Brain microvascular endothelial cell (primary cell): Measurements from ENCODE around the gene ANKRD62.
"Not testable (repeated sequence)": the region's sequence is repeated elsewhere in the genome, so short reads cannot be mapped to it uniquely, and the experiment has no call there.

ENCODE experiments used
- DNase-seq: peaks from one replicate; pipeline ENCODE4 v3.0.0-alpha.2; 2020
- H3K27ac ChIP-seq: fragments of 250-450 bp; sonication (Bioruptor Pico); 2 replicates; pipeline ENCODE4 v1.5.1; 2020; ENCODE audit warnings: mild to moderate bottlenecking, moderate library complexity
- H3K27me3 ChIP-seq: fragments of 250-450 bp; sonication (Bioruptor Pico); replicated peaks from 2 replicates; pipeline ENCODE4 v1.5.1; 2020; ENCODE audit warnings: mild to moderate bottlenecking
- H3K36me3 ChIP-seq: fragments of 250-450 bp; sonication (Bioruptor Pico); replicated peaks from 2 replicates; pipeline ENCODE4 v1.5.1; 2020; ENCODE audit warnings: mild to moderate bottlenecking
- H3K4me3 ChIP-seq: 2 replicates; pipeline ENCODE4 v1.5.1; 2011; ENCODE audit warnings: low read depth, mild to moderate bottlenecking, control low read depth, low read length, moderate library complexity
- CTCF ChIP-seq: IDR thresholded peaks from 2 replicates; pipeline ENCODE4 v1.5.1; 2011; ENCODE audit warnings: low read depth, mild to moderate bottlenecking, moderate library complexity, low read length, control low read depth, inconsistent platforms; ENCODE audit errors: missing control alignments
- in situ Hi-C: cut with HindIII; loops from 2 replicates; pipeline ENCODE4 v1.10.0; 2017; ENCODE audit warnings: low sequenced_read_pairs, low pct_ligation_motif_present

The ANKRD62 gene

GRCh38 chr18:12113999-12114646 lies 20.5 kb downstream of the ANKRD62 start:
- in situ Hi-C loops: no loop called here
- DNase-seq: no peak
- no peak overlapping the region for H3K27ac ChIP-seq
- TF ChIP-seq CTCF: no peak
- H3K4me3 ChIP-seq: no peak overlapping the region
- H3K27me3 ChIP-seq: no peaks in the 10 kb centered on the region
- no peaks in the 10 kb centered on the region for H3K36me3 ChIP-seq

- no peak for TF ChIP-seq CTCF
These were observed 25.7 kb downstream of the ANKRD62 start for GRCh38 chr18:12119358-12119757.

GRCh38 chr18:12121175-12122042 lies 27.8 kb downstream of the ANKRD62 start:
- DNase-seq: peak; percentile 7
- H3K27me3 ChIP-seq: peaks cover 2% of the 10 kb centered on the region
- H3K27ac ChIP-seq: no peak overlapping the region
- H3K4me3 ChIP-seq: no peak overlapping the region
- no peaks in the 10 kb centered on the region for H3K36me3 ChIP-seq
- in situ Hi-C loops: no loop called here
- TF ChIP-seq CTCF: peak; percentile 63

More at GRCh38 chr18:12119358-12119757, 25.7 kb downstream of the ANKRD62 start:
- H3K4me3 ChIP-seq: no peak overlapping the region
- no peak for DNase-seq
- in situ Hi-C loops: no loop called here
- H3K27me3 ChIP-seq: no peaks in the 10 kb centered on the region
- H3K36me3 ChIP-seq: no peaks in the 10 kb centered on the region
- no peak overlapping the region for H3K27ac ChIP-seq

GRCh38 chr18:12122043-12122389 lies 28.4 kb downstream of the ANKRD62 start:
- in situ Hi-C loops, DNase-seq: not testable (repeated sequence)

GRCh38 chr18:12127647-12128046 lies 34.0 kb downstream of the ANKRD62 start:
- in situ Hi-C loops, DNase-seq, H3K36me3 ChIP-seq, H3K27me3 ChIP-seq, H3K27ac ChIP-seq, H3K4me3 ChIP-seq: not testable (repeated sequence)

More at GRCh38 chr18:12122043-12122389, 28.4 kb downstream of the ANKRD62 start:
- not testable (repeated sequence) for H3K27me3 ChIP-seq, H3K27ac ChIP-seq, H3K36me3 ChIP-seq, H3K4me3 ChIP-seq

- in situ Hi-C loops, H3K27me3 ChIP-seq, H3K36me3 ChIP-seq, DNase-seq, H3K4me3 ChIP-seq, H3K27ac ChIP-seq: not testable (repeated sequence)
These were observed 45.2 kb downstream of the ANKRD62 start for GRCh38 chr18:12138831-12139230.

GRCh38 chr18:12140866-12141265 lies 47.2 kb downstream of the ANKRD62 start:
- in situ Hi-C loops, H3K36me3 ChIP-seq, H3K27me3 ChIP-seq, H3K27ac ChIP-seq, H3K4me3 ChIP-seq, DNase-seq: not testable (repeated sequence)

GRCh38 chr18:12141778-12142177 lies 48.1 kb downstream of the ANKRD62 start:
- DNase-seq, in situ Hi-C loops, H3K27me3 ChIP-seq, H3K36me3 ChIP-seq, H3K4me3 ChIP-seq, H3K27ac ChIP-seq: not testable (repeated sequence)

- in situ Hi-C loops, H3K27ac ChIP-seq, DNase-seq, H3K4me3 ChIP-seq, H3K27me3 ChIP-seq, H3K36me3 ChIP-seq: not testable (repeated sequence)
These were observed 55.8 kb downstream of the ANKRD62 start for GRCh38 chr18:12149431-12149830.
